PFSK-1 (cell line): ENCODE data around the gene CHEK2.

Source experiments
- FOXP2 ChIP-seq: optimal IDR thresholded peaks from 2 replicates; pipeline ENCODE3; 2011; ENCODE audit warnings: borderline replicate concordance, control low read depth, inconsistent platforms; ENCODE audit not compliant: insufficient read depth; ENCODE audit errors: extremely low read length, extremely low read depth
- POLR2AphosphoS5 ChIP-seq: IDR thresholded peaks from 2 replicates; pipeline ENCODE4 v1.6.1; 2012; ENCODE audit warnings: low read depth, mild to moderate bottlenecking, control low read depth, low read length, moderate library complexity
- REST ChIP-seq, 2 experiments: IDR thresholded peaks; 2 replicates each; pipeline versions ENCODE4 v1.6.1 to v1.8.0; 2011 to 2012; ENCODE audit warnings: low read depth in 2 of 2, low read length in 2 of 2, control low read depth in 1 of 2, inconsistent platforms in 1 of 2, mild to moderate bottlenecking in 1 of 2, moderate library complexity in 1 of 2; ENCODE audit not compliant: insufficient read depth in 1 of 2
- TAF1 ChIP-seq: IDR thresholded peaks from 2 replicates; pipeline ENCODE4 v1.6.1; 2012; ENCODE audit warnings: low read length, control low read depth, borderline replicate concordance; ENCODE audit not compliant: insufficient read depth

- TF ChIP-seq TAF1 (no peak), REST (IDR thresholded peaks at IDR 0.05; ENCODE audit: insufficient read depth in 1 of 2, low read depth in 2 of 2, low read length in 2 of 2) (no peak), POLR2AphosphoS5 (no peak), FOXP2 (no peak)
Measured at GRCh38 chr22:28766628-28767027, 25.0 kb upstream of the CHEK2 start.
